ENCODE data around the gene WBP11. TPM values are rescaled to one million over a fixed set of nuclear protein-coding genes. Genes with fewer than 3 reads are reported as not detected.
A peak's percentile ranks its signal among the peaks of the same experiment; 100 is the strongest.

Gene WBP11
- total and polyA plus RNA-seq, 9 of the 15 experiments (the other 6 are each of a cell fraction or from before 2014, with no cell fraction given), result 7.7 to 60.8 (median 24.6) TPM

- no peak for TF ChIP-seq ZNF239 (CRISPR knock-in tag; IDR thresholded peaks at IDR 0.05)
- no peak for TF ChIP-seq ZNF3 (CRISPR knock-in tag; IDR thresholded peaks at IDR 0.05)
- TF ChIP-seq, protein P1, sequence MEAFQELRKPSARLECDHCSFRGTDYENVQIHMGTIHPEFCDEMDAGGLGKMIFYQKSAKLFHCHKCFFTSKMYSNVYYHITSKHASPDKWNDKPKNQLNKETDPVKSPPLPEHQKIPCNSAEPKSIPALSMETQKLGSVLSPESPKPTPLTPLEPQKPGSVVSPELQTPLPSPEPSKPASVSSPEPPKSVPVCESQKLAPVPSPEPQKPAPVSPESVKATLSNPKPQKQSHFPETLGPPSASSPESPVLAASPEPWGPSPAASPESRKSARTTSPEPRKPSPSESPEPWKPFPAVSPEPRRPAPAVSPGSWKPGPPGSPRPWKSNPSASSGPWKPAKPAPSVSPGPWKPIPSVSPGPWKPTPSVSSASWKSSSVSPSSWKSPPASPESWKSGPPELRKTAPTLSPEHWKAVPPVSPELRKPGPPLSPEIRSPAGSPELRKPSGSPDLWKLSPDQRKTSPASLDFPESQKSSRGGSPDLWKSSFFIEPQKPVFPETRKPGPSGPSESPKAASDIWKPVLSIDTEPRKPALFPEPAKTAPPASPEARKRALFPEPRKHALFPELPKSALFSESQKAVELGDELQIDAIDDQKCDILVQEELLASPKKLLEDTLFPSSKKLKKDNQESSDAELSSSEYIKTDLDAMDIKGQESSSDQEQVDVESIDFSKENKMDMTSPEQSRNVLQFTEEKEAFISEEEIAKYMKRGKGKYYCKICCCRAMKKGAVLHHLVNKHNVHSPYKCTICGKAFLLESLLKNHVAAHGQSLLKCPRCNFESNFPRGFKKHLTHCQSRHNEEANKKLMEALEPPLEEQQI (IDR thresholded peaks at IDR 0.05), result no peak
- TF ChIP-seq SPI1 (IDR thresholded peaks at IDR 0.05; ENCODE audit: borderline replicate concordance, low read depth, low read length), result no peak
- no peak for TF ChIP-seq NCOA2 (IDR thresholded peaks at IDR 0.05; ENCODE audit: partially characterized antibody in 2 of 2)
- no peak for TF ChIP-seq HOXB6 (CRISPR knock-in tag; IDR thresholded peaks at IDR 0.05; ENCODE audit: borderline replicate concordance)
- peak; percentile 48 for TF ChIP-seq C11orf30 (IDR thresholded peaks at IDR 0.05; ENCODE audit: low read depth)
- TF ChIP-seq ZBED1 (IDR thresholded peaks at IDR 0.05), result no peak
- no peak for TF ChIP-seq BCL6 (CRISPR knock-in tag; IDR thresholded peaks at IDR 0.05)
- TF ChIP-seq TAF9B (IDR thresholded peaks at IDR 0.05; ENCODE audit: partially characterized antibody), result peak; percentile 77
- TF ChIP-seq FOXA3 (CRISPR knock-in tag; conservative IDR thresholded peaks at IDR 0.05 in 1 of 2, IDR thresholded peaks at IDR 0.05 in 1 of 2), result no peak
- TF ChIP-seq, protein P2, sequence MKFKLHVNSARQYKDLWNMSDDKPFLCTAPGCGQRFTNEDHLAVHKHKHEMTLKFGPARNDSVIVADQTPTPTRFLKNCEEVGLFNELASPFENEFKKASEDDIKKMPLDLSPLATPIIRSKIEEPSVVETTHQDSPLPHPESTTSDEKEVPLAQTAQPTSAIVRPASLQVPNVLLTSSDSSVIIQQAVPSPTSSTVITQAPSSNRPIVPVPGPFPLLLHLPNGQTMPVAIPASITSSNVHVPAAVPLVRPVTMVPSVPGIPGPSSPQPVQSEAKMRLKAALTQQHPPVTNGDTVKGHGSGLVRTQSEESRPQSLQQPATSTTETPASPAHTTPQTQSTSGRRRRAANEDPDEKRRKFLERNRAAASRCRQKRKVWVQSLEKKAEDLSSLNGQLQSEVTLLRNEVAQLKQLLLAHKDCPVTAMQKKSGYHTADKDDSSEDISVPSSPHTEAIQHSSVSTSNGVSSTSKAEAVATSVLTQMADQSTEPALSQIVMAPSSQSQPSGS (CRISPR knock-in tag; IDR thresholded peaks at IDR 0.05), result no peak
- no peak for TF ChIP-seq MAFG (tag; conservative IDR thresholded peaks at IDR 0.05)
- TF ChIP-seq POU5F1 (IDR thresholded peaks at IDR 0.05; ENCODE audit: borderline replicate concordance, low read depth, low read length, partially characterized antibody), result no peak
- no peak for TF ChIP-seq BDP1 (IDR thresholded peaks at IDR 0.05; ENCODE audit: insufficient read depth, insufficient read length)
- TF ChIP-seq E2F6 (IDR thresholded peaks at IDR 0.05; ENCODE audit: borderline replicate concordance in 1 of 2, extremely low read depth in 1 of 2, insufficient read depth in 1 of 2, insufficient read length in 1 of 2, low read depth in 1 of 2, low read length in 1 of 2, poor library complexity in 1 of 2, severe bottlenecking in 1 of 2), result peak in 1 of 2 experiments; percentile 48
- TF ChIP-seq GMEB1 (CRISPR knock-in tag; IDR thresholded peaks at IDR 0.05), result no peak
- TF ChIP-seq CBX5 (IDR thresholded peaks at IDR 0.05; ENCODE audit: borderline replicate concordance, low read depth), result no peak
- TF ChIP-seq SMAD1 (IDR thresholded peaks at IDR 0.05; ENCODE audit: low read depth, low read length, partially characterized antibody), result no peak
- no peak for TF ChIP-seq MYBL2 (IDR thresholded peaks at IDR 0.05; ENCODE audit: low read depth)
- TF ChIP-seq MYBL2 (CRISPR knock-in tag; IDR thresholded peaks at IDR 0.05; ENCODE audit: borderline replicate concordance), result no peak
- TF ChIP-seq ZNF445 (CRISPR knock-in tag; IDR thresholded peaks at IDR 0.05; ENCODE audit: low read depth), result no peak
Measured at GRCh38 chr12:14803011-14803829, at the start of gene WBP11, which contains the start of gene C12orf60 (continued).
